OCI-M2 (cell line): ENCODE data around the gene FRMPD4.

Experiments
- DNase-seq: peaks from one replicate; lab custom pipeline; 2025; ENCODE audit not compliant: unreplicated experiment; lab: John Stamatoyannopoulos, UW

Gene FRMPD4

GRCh38 chrX:12611471-12611870 lies 473.2 kb downstream of the FRMPD4 start:
- DNase-seq, result no peak

DNA sequence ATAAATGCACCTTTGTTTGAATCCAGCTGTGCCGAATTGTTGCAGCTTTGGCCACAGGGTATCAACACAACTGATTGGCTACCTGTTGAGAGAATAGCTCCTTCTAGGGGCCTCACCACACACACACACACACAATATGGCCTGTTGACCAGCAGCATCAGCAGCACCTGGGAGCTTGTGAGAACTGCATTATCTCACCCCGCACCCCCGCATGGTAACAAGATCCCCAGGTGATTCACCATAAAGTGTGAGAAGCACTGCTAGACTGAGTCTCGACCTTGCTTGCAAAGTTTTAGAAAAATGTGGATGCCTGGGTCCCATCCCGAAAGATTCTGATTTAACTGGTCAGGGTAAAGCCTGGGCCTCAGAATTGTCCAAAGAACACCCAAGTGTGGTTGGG lies 476.0 kb downstream of the FRMPD4 start:
- DNase-seq, result no peak

GRCh38 chrX:12615061-12615460 lies 476.8 kb downstream of the FRMPD4 start:
- DNase-seq, result no peak

GRCh38 chrX:12617241-12617640 lies 479.0 kb downstream of the FRMPD4 start:
- DNase-seq, result no peak

DNA sequence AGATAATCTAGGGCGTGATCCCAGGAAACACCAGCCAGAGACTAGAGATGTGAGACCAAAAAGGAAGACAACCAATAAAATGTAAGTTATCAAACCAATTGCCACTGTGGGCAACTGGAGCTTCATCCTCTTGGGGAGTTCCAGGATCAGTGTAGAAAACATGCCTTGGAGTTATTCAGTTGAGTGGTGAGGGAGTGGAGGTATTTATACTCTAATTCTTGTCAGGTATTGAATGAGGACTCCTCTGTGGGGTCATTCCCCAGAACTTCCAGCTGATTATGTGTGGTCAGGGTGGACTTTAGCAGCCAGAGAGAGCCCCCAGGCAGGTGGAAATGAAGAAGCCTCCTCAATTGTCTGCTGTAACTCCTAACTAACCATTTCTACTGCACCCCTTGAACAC lies 509.0 kb downstream of the FRMPD4 start:
- no peak for DNase-seq

- DNase-seq, result no peak
Measured at GRCh38 chrX:12648995-12649394, 510.7 kb downstream of the FRMPD4 start.

DNA sequence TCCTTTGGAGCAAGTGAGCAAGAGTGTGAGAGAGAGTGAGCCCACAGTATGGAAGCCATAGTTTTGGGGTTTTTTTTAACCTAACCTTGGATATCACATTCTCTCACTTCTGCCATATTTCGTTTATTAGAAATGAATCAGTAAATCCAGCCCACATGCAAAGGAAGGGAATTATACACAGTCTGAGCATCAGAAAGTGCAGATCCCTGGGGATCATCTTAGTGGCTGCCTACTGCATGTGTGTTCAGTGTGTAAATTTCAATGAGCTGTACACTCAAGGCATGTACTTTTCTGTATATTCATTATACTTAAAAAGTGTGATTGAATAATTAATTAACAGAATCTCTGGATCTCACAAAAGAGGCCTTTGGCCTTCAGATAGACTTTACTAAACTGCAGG lies 519.2 kb downstream of the FRMPD4 start:
- DNase-seq, result no peak

DNA sequence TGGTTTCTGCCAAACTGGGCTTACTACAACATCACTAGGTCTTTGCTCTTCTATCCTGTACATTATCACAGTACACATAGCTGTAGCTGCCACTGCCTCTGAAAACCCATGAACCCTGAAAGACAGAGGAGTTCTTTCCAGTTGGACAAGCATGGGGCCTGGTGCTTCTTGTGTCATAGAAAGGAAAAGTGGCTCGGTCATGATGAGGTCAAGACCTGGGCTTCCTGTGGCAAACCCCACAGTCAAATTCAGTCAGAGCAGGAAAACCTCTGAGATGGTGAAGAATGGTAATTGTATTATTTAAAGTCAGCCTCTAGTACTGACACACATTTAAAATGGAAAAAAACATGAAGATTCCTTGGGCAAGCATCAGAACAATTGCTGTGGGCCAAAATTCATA lies 519.6 kb downstream of the FRMPD4 start:
- DNase-seq, result no peak

GRCh38 chrX:12661464-12661863 lies 523.2 kb downstream of the FRMPD4 start:
- DNase-seq, result no peak

DNA sequence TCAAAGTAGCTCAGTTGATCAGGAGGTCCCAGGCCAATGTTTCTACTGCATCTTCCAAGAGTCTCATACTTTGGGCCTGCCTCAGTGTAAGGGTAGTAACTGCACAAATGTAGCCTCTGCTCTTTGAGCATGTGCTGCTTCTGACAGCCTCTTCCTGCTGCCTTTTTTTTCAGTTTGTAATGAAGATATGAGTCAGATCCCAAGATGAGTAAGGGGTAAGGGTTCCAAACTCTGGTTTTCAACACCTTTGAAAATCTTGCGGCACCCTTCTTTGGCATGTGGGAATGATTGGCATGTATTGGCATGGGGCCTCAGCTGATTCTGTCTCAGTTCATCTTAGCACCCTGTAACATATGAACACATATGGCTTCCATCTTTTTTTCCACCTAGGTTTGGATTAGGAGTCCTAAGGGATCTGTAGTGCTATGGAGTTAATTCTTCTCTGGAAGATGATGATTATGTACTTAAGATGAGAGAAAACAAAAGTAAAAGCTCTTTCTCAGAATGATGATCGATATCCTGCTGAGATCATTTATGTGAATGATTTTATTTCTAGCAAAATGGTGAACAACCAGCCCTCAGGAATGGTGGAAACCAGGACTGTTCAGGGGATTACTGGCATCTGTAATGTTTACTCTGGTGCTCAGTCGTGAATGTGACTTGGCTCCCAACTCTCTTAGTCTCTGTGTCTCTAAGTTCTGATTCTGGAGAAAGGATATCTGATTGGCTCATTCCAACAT lies 534.3 kb downstream of the FRMPD4 start:
- DNase-seq, result no peak

DNA sequence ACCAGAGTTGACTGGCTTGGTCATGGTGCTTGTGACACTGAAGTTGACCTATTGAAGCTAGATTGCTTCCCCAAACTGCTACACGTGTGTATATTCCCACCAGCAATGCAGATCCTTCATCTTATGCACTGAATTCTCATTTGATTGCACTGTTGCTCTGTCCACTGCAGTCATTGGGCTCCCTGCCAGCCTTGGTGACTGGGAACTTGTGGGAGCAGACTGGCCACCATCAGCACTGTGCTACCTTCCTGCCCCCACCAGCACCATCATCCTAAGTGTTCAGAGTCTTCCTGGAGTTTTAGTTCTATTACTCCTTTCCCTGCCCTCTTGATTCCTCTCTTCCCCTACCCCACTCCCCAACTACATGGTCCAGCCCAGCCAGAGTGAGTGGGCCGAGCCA lies 535.2 kb downstream of the FRMPD4 start:
- no peak for DNase-seq

GRCh38 chrX:12679522-12679921 lies 541.2 kb downstream of the FRMPD4 start:
- DNase-seq, result no peak

GRCh38 chrX:12681047-12681446 lies 542.8 kb downstream of the FRMPD4 start:
- no peak for DNase-seq

DNA sequence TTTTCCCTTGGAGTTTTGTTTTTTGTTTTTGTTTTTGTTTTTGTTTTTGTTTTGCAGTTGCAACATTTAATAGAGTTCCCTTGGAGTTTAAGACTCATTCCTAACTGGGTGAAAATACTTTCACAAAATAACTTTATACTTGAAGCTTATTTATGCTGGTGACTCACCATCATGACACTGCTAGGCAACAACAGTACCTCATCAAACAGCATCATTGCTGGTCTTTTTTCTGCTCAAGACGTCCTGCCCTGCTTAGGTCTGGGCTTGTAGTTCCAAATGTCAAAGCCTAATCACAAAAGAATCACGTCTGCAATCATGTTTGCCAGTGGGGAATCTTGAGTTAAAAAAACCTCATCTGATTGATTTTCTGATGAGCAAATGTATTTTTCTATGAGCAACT lies 547.3 kb downstream of the FRMPD4 start:
- DNase-seq, result no peak

DNA sequence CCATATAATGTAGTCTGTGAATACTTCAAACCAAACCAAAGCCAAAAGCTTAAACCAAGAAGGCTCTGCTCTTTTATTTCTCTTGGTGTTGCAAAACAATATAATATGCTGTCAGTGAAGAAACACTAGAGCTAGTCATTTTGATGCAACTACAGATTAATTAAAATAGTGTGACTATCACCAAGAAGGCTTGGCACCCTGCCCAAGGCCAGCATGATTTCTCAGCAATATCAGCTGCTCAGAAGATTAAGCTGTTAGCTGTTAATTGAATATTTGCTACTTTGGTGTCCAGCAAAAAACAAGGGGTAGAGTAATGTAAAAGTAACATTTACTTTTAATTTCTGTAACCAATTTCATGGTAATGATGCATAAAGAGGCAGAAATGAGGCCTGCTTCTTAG lies 548.1 kb downstream of the FRMPD4 start:
- DNase-seq, result no peak

GRCh38 chrX:12690646-12691045 lies 552.4 kb downstream of the FRMPD4 start:
- no peak for DNase-seq

DNA sequence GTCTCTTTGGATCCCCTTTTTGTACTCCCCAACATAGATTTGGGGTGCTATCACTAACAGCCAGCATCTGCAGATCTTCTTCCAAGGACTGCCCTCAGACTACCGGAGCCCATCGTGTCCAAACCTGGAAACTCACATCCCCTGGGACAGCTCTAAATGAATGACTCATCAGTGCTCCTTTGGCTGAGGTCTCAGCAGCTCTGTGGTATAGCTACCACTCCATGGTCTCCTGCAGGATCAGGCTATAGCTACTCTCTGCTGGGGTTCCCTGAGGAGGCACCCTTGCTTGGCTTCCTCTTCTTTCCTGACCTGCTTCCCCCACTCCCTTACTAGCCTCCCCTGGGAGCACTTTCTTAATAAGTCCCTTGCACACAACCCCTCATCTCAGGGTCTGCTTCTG lies 555.5 kb downstream of the FRMPD4 start:
- DNase-seq, result no peak

- no peak for DNase-seq
Measured at GRCh38 chrX:12700745-12701144, 562.5 kb downstream of the FRMPD4 start.

DNA sequence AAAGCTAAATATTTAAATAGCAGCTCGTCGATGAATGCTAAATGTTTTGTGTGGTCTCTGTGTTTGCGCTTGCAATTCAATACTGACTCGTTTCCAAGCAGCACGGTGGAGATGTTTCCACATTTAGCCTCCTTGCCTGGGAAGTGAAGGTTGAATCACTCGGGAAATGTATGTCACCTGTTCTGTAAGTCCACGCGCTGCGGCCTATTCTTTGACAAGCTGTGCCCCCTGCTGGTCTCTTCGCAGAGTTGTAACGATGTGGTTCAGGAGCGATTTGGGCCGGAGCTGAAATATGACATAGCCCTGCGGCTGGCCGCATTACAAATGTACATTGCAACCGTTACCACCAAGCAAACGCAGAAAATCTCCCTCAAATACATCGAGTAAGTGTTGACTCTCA lies 563.4 kb downstream of the FRMPD4 start:
- DNase-seq, result no peak

DNA sequence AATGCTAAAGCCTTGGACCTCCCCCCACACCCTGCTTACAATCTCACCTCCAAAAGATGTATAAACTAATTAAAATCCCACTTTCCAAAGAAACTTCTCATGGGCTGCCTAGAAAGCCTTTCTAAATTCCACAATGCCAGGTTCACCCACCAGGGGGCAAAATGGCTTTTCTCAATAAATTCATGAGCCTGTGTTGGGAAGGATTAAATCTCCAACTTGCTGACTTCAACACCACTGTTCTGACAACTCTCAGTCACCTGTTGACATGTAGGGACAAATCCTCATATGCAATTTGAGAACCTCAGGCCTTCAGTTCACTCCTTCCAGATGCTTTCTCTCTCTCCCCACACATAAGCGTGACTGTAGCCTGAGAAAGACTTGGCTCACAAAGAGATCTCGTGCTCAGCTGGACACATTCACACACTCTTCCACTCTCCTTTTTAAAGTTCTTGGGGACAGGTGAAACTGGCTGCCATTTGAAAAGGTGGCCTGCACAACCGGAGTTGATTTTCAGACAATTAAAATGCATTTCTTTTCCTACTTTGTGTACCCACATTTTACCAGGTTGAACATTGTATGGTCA lies 564.3 kb downstream of the FRMPD4 start:
- no peak for DNase-seq

DNA sequence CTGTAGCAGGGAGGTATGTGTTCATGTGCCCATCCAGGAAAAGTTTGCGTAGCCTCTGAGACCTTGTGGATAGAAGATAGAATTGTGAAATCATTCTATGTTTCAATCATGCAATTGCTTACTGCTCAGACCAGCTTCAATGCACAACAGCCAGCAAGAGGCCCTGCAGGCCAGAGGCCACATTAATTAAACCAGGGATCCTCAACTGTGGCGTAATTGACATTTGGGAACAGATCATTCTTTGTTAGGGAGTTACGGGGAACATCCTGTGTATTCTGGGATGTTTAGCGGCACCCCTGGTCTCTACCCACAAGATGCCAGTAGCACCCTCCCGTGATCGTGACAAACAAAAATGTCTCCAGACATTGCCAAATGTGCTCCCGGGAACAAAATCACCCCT lies 566.4 kb downstream of the FRMPD4 start:
- DNase-seq, result no peak

DNA sequence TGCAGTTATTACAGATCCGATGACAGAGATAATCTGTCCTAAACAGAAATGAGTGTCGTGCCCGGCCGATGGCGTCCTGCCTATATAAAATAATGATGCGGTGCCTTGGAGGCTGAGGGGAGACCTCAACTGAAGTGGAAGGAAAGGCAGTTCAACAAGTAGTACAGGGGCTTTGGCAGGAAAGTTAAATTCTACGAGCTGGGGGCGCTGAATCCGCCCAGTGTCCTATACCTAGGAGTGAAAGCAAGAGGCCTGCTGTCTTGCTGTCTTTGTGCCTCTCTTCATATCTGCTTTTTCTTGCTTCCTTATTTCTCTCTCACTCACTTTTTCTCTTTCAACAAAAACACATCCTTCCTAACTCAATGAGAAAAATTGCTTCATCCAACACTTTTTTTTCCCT lies 570.8 kb downstream of the FRMPD4 start:
- DNase-seq, result no peak

GRCh38 chrX:12711435-12712040 lies 573.3 kb downstream of the FRMPD4 start:
- no peak for DNase-seq
